NT2/D1 (cell line): Measurements from ENCODE around the gene CCK.

ENCODE experiments used
- SUZ12 ChIP-seq: IDR thresholded peaks from 2 replicates; pipeline ENCODE4 v1.6.1; 2011; ENCODE audit not compliant: insufficient read length, insufficient read depth; ENCODE audit errors: extremely low read depth
- YY1 ChIP-seq: IDR thresholded peaks from 2 replicates; pipeline ENCODE4 v1.6.1; 2011; ENCODE audit not compliant: insufficient read length, insufficient read depth
- ZNF274 ChIP-seq: IDR thresholded peaks from 2 replicates; pipeline ENCODE4 v1.6.1; 2011; ENCODE audit warnings: mild to moderate bottlenecking, low read depth, low read length

DNA sequence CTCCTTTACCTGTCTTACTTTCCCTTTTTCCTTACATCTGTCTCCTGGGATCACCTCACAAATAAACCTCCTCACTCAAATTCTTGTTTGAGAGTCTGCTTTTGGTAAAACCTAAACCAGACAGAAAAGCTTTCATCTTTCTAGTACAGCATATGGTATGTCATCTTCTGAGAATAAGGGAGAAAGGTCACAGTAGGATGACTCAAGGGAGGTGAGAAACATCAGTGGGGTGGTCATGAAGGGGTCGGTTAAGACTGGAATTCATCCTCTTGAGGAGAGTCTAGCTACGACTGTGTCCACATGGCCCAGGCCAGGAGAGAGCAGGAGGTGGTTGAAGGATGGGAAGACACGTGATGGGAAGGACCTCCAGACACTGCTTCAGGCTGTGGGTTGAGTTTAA, 34.8 kb upstream of the CCK start:
- TF ChIP-seq YY1 (no peak), SUZ12 (no peak), ZNF274 (no peak)
